ENCODE data around the gene TOLLIP.

Gene TOLLIP

GRCh38 chr11:1228921-1229451 lies 80.4 kb downstream of the TOLLIP start:
- no peak for DNase-seq

- DNase-seq = no peak
These were observed 81.2 kb downstream of the TOLLIP start for GRCh38 chr11:1228101-1228821.

- no peak for DNase-seq
These were observed 81.8 kb downstream of the TOLLIP start for GRCh38 chr11:1227551-1228100.

- no peak for DNase-seq
These were observed 82.4 kb downstream of the TOLLIP start for GRCh38 chr11:1226986-1227550.

GRCh38 chr11:1226226-1226985 lies 83.0 kb downstream of the TOLLIP start:
- no peak for DNase-seq

GRCh38 chr11:1225386-1226225 lies 83.8 kb downstream of the TOLLIP start:
- DNase-seq = no peak

- no peak for DNase-seq
These were observed 84.7 kb downstream of the TOLLIP start for GRCh38 chr11:1224491-1225385.

All from activated CD4-positive, alpha-beta T cell treated with anti-CD3 and anti-CD28 coated beads for 48 hours (primary cell).